ENCODE data around the gene NLRP9.

DNA sequence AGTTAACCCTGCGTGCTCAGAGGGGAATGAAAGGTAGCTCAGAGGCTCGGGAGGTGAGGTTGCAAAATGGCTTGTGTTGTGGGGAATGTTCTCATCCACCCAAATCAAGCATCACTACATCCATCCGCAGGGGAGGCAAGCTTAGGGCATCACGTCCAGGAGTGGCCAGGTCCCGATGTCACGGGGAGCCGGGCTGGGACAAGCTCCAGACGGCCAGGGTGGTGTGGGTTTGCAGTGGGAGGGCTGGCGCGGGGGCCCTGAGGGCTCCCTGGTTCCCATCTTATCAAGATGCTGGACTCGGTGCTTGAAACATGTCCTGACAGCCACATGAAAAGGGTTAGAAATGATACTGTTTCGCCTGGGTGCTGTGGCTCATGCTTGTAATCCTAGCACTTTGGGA lies 37.4 kb downstream of the NLRP9 start:
- TF ChIP-seq, protein P1, sequence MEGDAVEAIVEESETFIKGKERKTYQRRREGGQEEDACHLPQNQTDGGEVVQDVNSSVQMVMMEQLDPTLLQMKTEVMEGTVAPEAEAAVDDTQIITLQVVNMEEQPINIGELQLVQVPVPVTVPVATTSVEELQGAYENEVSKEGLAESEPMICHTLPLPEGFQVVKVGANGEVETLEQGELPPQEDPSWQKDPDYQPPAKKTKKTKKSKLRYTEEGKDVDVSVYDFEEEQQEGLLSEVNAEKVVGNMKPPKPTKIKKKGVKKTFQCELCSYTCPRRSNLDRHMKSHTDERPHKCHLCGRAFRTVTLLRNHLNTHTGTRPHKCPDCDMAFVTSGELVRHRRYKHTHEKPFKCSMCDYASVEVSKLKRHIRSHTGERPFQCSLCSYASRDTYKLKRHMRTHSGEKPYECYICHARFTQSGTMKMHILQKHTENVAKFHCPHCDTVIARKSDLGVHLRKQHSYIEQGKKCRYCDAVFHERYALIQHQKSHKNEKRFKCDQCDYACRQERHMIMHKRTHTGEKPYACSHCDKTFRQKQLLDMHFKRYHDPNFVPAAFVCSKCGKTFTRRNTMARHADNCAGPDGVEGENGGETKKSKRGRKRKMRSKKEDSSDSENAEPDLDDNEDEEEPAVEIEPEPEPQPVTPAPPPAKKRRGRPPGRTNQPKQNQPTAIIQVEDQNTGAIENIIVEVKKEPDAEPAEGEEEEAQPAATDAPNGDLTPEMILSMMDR (IDR thresholded peaks at IDR 0.05; ENCODE audit: poor library complexity): no peak
- TF ChIP-seq EZH2 (IDR thresholded peaks at IDR 0.05; ENCODE audit: borderline replicate concordance) (no peak), EZH2phosphoT487 (IDR thresholded peaks at IDR 0.05; ENCODE audit: low read depth, severe bottlenecking, unreplicated experiment) (no peak)
